ENCODE results near the gene RBPJ.

Gene RBPJ

GRCh38 chr4:26372525-26373172, 51.8 kb downstream of the RBPJ start:
- DNase-seq (ENCODE audit: extremely low spot score), result peak; percentile 48
- no peak for TF ChIP-seq CTCF (IDR thresholded peaks at IDR 0.05; ENCODE audit: control extremely low read depth, extremely low read depth, low read depth, missing control alignments)
- ChIA-PET POLR2A (no interaction called here), CTCF (interaction anchor here (0.7 to 2.1 kb wide), 8 partner anchors 8 to 385 kb away, joined by 3 to 12 read pairs (median 4); no protein-coding TSS in a partner anchor)

- ChIA-PET CTCF (interaction anchor here (1.2 to 1.3 kb wide), 2 partner anchors 13 to 293 kb away, joined by 3 read pairs; no protein-coding TSS in a partner anchor), POLR2A (no interaction called here)
- TF ChIP-seq CTCF (IDR thresholded peaks at IDR 0.05; ENCODE audit: control extremely low read depth, extremely low read depth, low read depth, missing control alignments), result no peak
- no peak for DNase-seq (ENCODE audit: extremely low spot score)
Observed at GRCh38 chr4:26375551-26375950, 54.7 kb downstream of the RBPJ start.

- POLR2A ChIA-PET, result no interaction called here
- CTCF ChIA-PET, result interaction anchor here (1.2 kb wide), 1 partner anchor 20 kb away, joined by 3 read pairs; no protein-coding TSS in a partner anchor
- TF ChIP-seq CTCF (IDR thresholded peaks at IDR 0.05; ENCODE audit: control extremely low read depth, extremely low read depth, low read depth, missing control alignments), result no peak
- no peak for DNase-seq (ENCODE audit: extremely low spot score)
Observed at GRCh38 chr4:26377328-26378311, 56.8 kb downstream of the RBPJ start.

GRCh38 chr4:26379837-26380236, 59.0 kb downstream of the RBPJ start:
- no peak for DNase-seq (ENCODE audit: extremely low spot score)
- no peak for TF ChIP-seq CTCF (IDR thresholded peaks at IDR 0.05; ENCODE audit: control extremely low read depth, extremely low read depth, low read depth, missing control alignments)
- ChIA-PET CTCF (interaction anchor here (1.0 to 2.1 kb wide), 3 partner anchors 8 to 49 kb away, joined by 3 to 6 read pairs (median 4); no protein-coding TSS in a partner anchor), POLR2A (no interaction called here)

GRCh38 chr4:26380740-26381139, 59.9 kb downstream of the RBPJ start:
- CTCF ChIA-PET, result interaction anchor here (1.0 to 2.1 kb wide), 2 partner anchors 9 to 32 kb away, joined by 4 to 6 read pairs; no protein-coding TSS in a partner anchor
- POLR2A ChIA-PET, result interaction anchor here (0.6 kb wide), 1 partner anchor 47 kb away, joined by 3 read pairs; no protein-coding TSS in a partner anchor
- no peak for DNase-seq (ENCODE audit: extremely low spot score)
- TF ChIP-seq CTCF (IDR thresholded peaks at IDR 0.05; ENCODE audit: control extremely low read depth, extremely low read depth, low read depth, missing control alignments), result no peak

- TF ChIP-seq CTCF (IDR thresholded peaks at IDR 0.05; ENCODE audit: control extremely low read depth, extremely low read depth, low read depth, missing control alignments), result no peak
- DNase-seq (ENCODE audit: extremely low spot score), result no peak
- CTCF ChIA-PET, result interaction anchor here (1.9 kb wide), 1 partner anchor 14 kb away, joined by 4 read pairs; no protein-coding TSS in a partner anchor
- POLR2A ChIA-PET, result no interaction called here
Observed at GRCh38 chr4:26384380-26385057, 63.7 kb downstream of the RBPJ start.

Data from GM10248 (cell line).